ENCODE results near the gene ZIM2. TPM values are rescaled to one million over a fixed set of nuclear protein-coding genes. Genes with fewer than 3 reads are reported as not detected.

The ZIM2 gene
- total RNA-seq, 1 experiment from 2014 or later = not detected

DNA sequence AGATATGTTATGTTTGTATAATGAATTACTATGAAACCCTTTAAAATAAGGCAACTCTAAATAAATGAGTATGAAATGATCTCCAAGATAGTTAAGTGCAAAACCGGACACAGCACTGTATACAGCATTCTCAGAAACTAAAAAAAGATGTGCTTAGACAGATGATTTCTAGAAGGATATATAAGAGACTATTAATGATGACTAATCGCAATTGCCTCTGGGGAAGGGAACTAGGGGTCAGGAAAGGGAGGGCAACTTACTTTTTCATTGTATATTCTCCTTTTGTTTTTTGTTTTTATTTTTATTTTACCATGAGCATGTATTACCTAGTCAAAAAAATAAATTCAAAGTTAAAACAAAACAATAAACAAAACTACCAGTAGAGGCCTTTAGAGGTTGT lies 12.8 kb downstream of the ZIM2 start:
- Histone ChIP-seq H2AFZ (ENCODE audit: low read depth, low read length, poor library complexity, severe bottlenecking) (no peak overlapping the region), H4K20me1 (ENCODE audit: insufficient read depth) (no peaks in the 10 kb centered on the region), H3K4me2 (ENCODE audit: low read length) (no peak overlapping the region), H3K36me3 (ENCODE audit: control insufficient read depth in 1 of 2, insufficient read depth in 2 of 2, low read length in 2 of 2) (no peaks in the 10 kb centered on the region), H3K79me2 (ENCODE audit: insufficient read depth, low read length) (no peaks in the 10 kb centered on the region), H3K27me3 (ENCODE audit: insufficient read depth, low read length) (no peaks in the 10 kb centered on the region), H3K27ac (ENCODE audit: low read depth, low read length) (no peak overlapping the region), H3K4me3 (replicated peaks in 1 of 2; ENCODE audit: low read depth in 1 of 2, low read length in 2 of 2) (no peak overlapping the region), H3K9ac (ENCODE audit: low read length) (no peak overlapping the region), H3K9me3 (ENCODE audit: control insufficient read depth in 1 of 2, insufficient read depth in 1 of 2, low read depth in 1 of 2, low read length in 2 of 2) (peaks cover 18 to 22% of the 10 kb centered on the region in 2 experiments; a peak in 2 of 4 replicates), H3K4me1 (ENCODE audit: control insufficient read depth in 1 of 2, insufficient read depth in 2 of 2, low read length in 2 of 2) (no peaks in the 10 kb centered on the region), H3K9me2 (ENCODE audit: insufficient read depth) (no peaks in the 10 kb centered on the region)
- no peak for DNase-seq (ENCODE audit: low read depth, low spot score)
- ATAC-seq = no peak
- POLR2A ChIA-PET = no interaction called here
- intact Hi-C loops (cut with micrococcal nuclease) = no loop called here
- no peak for TF ChIP-seq ATF3 (IDR thresholded peaks at IDR 0.05)
- no peak for TF ChIP-seq ZFX (IDR thresholded peaks at IDR 0.05)
- no peak for TF ChIP-seq JUND (IDR thresholded peaks at IDR 0.05)
- no peak for TF ChIP-seq YY1 (IDR thresholded peaks at IDR 0.05; ENCODE audit: extremely low read depth, insufficient replicate concordance, low read depth, low read length)
- no peak for TF ChIP-seq FOSL1 (IDR thresholded peaks at IDR 0.05; ENCODE audit: low read depth)
- TF ChIP-seq RAD21 (IDR thresholded peaks at IDR 0.05; ENCODE audit: low read depth) = no peak
- no peak for TF ChIP-seq ZNF274 (IDR thresholded peaks at IDR 0.05; ENCODE audit: low read depth, low read length)
- TF ChIP-seq, protein P1, sequence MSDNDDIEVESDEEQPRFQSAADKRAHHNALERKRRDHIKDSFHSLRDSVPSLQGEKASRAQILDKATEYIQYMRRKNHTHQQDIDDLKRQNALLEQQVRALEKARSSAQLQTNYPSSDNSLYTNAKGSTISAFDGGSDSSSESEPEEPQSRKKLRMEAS (IDR thresholded peaks at IDR 0.05) = no peak
- RAD21 ChIA-PET (ENCODE audit: low non-redundant PET in 1 of 2, low total read pairs in 2 of 2, uncharacterized antibody in 2 of 2, unreplicated experiment in 2 of 2) = no interaction called here
- CTCF ChIA-PET = no interaction called here
- no TSS peak for BruUV-seq (replicated peaks)

- intact Hi-C loops (cut with micrococcal nuclease) = no loop called here
- H3K79me2 ChIP-seq (ENCODE audit: insufficient read depth, low read length) = no peaks in the 10 kb centered on the region
- H3K9me2 ChIP-seq (ENCODE audit: insufficient read depth) = no peaks in the 10 kb centered on the region
- H3K9ac ChIP-seq (ENCODE audit: low read length) = no peak overlapping the region
- ATAC-seq = no peak
- no peaks in the 10 kb centered on the region for H3K27me3 ChIP-seq (ENCODE audit: insufficient read depth, low read length)
- no peaks in the 10 kb centered on the region for H4K20me1 ChIP-seq (ENCODE audit: insufficient read depth)
- TF ChIP-seq EZH2 (IDR thresholded peaks at IDR 0.05) (no peak), RAD21 (IDR thresholded peaks at IDR 0.05; ENCODE audit: low read depth) (no peak)
- H3K9me3 ChIP-seq (ENCODE audit: control insufficient read depth in 1 of 2, insufficient read depth in 1 of 2, low read depth in 1 of 2, low read length in 2 of 2) = peaks cover 21 to 30% of the 10 kb centered on the region in 2 experiments; a peak in 2 of 4 replicates
- H3K4me2 ChIP-seq (ENCODE audit: low read length) = no peak overlapping the region
- no peak for DNase-seq (ENCODE audit: low read depth, low spot score)
- POLR2A ChIA-PET = no interaction called here
- no peak overlapping the region for H3K4me3 ChIP-seq (replicated peaks in 1 of 2; ENCODE audit: low read depth in 1 of 2, low read length in 2 of 2)
- CTCF ChIA-PET = no interaction called here
- H2AFZ ChIP-seq (ENCODE audit: low read depth, low read length, poor library complexity, severe bottlenecking) = no peak overlapping the region
- H3K4me1 ChIP-seq (ENCODE audit: control insufficient read depth in 1 of 2, insufficient read depth in 2 of 2, low read length in 2 of 2) = no peaks in the 10 kb centered on the region
- H3K36me3 ChIP-seq (ENCODE audit: control insufficient read depth in 1 of 2, insufficient read depth in 2 of 2, low read length in 2 of 2) = no peaks in the 10 kb centered on the region
- no peak overlapping the region for H3K27ac ChIP-seq (ENCODE audit: low read depth, low read length)
- BruUV-seq (replicated peaks) = no TSS peak
- RAD21 ChIA-PET (ENCODE audit: low non-redundant PET in 1 of 2, low total read pairs in 2 of 2, uncharacterized antibody in 2 of 2, unreplicated experiment in 2 of 2) = interaction anchor here in 1 of 2 experiments (0.5 kb wide), 1 partner anchor 1251 kb away, joined by 3 read pairs; no protein-coding TSS in a partner anchor
Measured at GRCh38 chr19:56823956-56824355, 16.6 kb downstream of the ZIM2 start.
